Urothelium cell line (cell line): Measurements from ENCODE around the gene ARL15.

Source experiments
- DNase-seq: peaks from one replicate; pipeline ENCODE4 v3.0.0; 2011; ENCODE audit warnings: low spot score, mixed read lengths
- FAIRE-seq: peaks from 2 replicates; lab custom pipeline; 2011; peaks lifted over from hg19 to GRCh38; lab: Jason Lieb, UNC

The ARL15 gene

GRCh38 chr5:54214722-54215121, 95.7 kb downstream of the ARL15 start:
- FAIRE-seq (no peak), DNase-seq (no peak)

- DNase-seq: no peak
- no peak for FAIRE-seq
These were observed 98.0 kb downstream of the ARL15 start for GRCh38 chr5:54212331-54212730.

GRCh38 chr5:54211912-54212311, 98.5 kb downstream of the ARL15 start:
- FAIRE-seq (no peak), DNase-seq (no peak)

- DNase-seq (no peak), FAIRE-seq (no peak)
These were observed 102.8 kb downstream of the ARL15 start for GRCh38 chr5:54207566-54207965.

GRCh38 chr5:54206580-54207229, 103.7 kb downstream of the ARL15 start:
- DNase-seq: no peak
- FAIRE-seq: no peak

GRCh38 chr5:54205918-54206317, 104.5 kb downstream of the ARL15 start:
- no peak for DNase-seq

GRCh38 chr5:54205453-54205852, 104.9 kb downstream of the ARL15 start:
- DNase-seq (no peak), FAIRE-seq (no peak)

More at GRCh38 chr5:54205918-54206317, 104.5 kb downstream of the ARL15 start:
- no peak for FAIRE-seq

- DNase-seq: no peak
- no peak for FAIRE-seq
These were observed 113.4 kb downstream of the ARL15 start for GRCh38 chr5:54197018-54197417.

- DNase-seq (no peak), FAIRE-seq (no peak)
These were observed 114.7 kb downstream of the ARL15 start for GRCh38 chr5:54195701-54196100.

- no peak for DNase-seq
- no peak for FAIRE-seq
These were observed 116.1 kb downstream of the ARL15 start for GRCh38 chr5:54194318-54194717.

- FAIRE-seq: no peak
- DNase-seq: no peak
These were observed 122.7 kb downstream of the ARL15 start for GRCh38 chr5:54187694-54188093.

GRCh38 chr5:54186912-54187445, 123.4 kb downstream of the ARL15 start:
- DNase-seq (no peak), FAIRE-seq (no peak)

- no peak for DNase-seq
- FAIRE-seq: no peak
These were observed 124.3 kb downstream of the ARL15 start for GRCh38 chr5:54186108-54186507.

- FAIRE-seq (no peak), DNase-seq (no peak)
These were observed 125.6 kb downstream of the ARL15 start for GRCh38 chr5:54184806-54185205.

- no peak for FAIRE-seq
- no peak for DNase-seq
These were observed 129.7 kb downstream of the ARL15 start for GRCh38 chr5:54180630-54181031.

- DNase-seq (no peak), FAIRE-seq (no peak)
These were observed 131.4 kb downstream of the ARL15 start for GRCh38 chr5:54178991-54179390.

GRCh38 chr5:54178207-54178606, 132.2 kb downstream of the ARL15 start:
- no peak for DNase-seq
- no peak for FAIRE-seq

- FAIRE-seq (no peak), DNase-seq (no peak)
These were observed 133.3 kb downstream of the ARL15 start for GRCh38 chr5:54177058-54177457.

GRCh38 chr5:54176066-54176830, 134.1 kb downstream of the ARL15 start:
- DNase-seq (no peak), FAIRE-seq (no peak)

GRCh38 chr5:54173251-54173650, 137.1 kb downstream of the ARL15 start:
- FAIRE-seq (peak; percentile 71), DNase-seq (no peak)

GRCh38 chr5:54171645-54172384, 138.6 kb downstream of the ARL15 start:
- FAIRE-seq: no peak
- peak; percentile 40 for DNase-seq
